H1 (cell line): ENCODE results near the gene ZNF318. TPM values are rescaled to one million over a fixed set of nuclear protein-coding genes. Genes with fewer than 3 reads are reported as not detected.

Experiments used
- CTCF ChIA-PET: fragments of 300-600 bp; sonication (Branson Sonifier 250); formaldehyde crosslinking; loops from one replicate; lab custom pipeline; 2021; ENCODE audit not compliant: partially characterized antibody; lab: Charles Lee
- POLR2A ChIA-PET: fragments of 300-600 bp; sonication (Branson Sonifier 250); formaldehyde crosslinking; loops from one replicate; lab custom pipeline; 2021; ENCODE audit warnings: inconsistent platforms; ENCODE audit not compliant: partially characterized antibody; lab: Charles Lee
- DNase-seq, 2 experiments: peaks; one replicate each; pipeline versions ENCODE4 v3.0.0 to v3.0.0-alpha.2; 2010 to 2022; ENCODE audit warnings: low spot score in 2 of 2, low read depth in 1 of 2, mixed read lengths in 1 of 2
- FAIRE-seq: peaks from 2 replicates; lab custom pipeline; 2011; peaks lifted over from hg19 to GRCh38; lab: Jason Lieb, UNC
- H2AFZ ChIP-seq: 2 replicates; pipeline ENCODE4 v1.8.1; 2012; ENCODE audit warnings: low read length, inconsistent platforms
- H2AK5ac ChIP-seq: 2 replicates; pipeline ENCODE4 v1.6.1; 2013; ENCODE audit warnings: low read depth, low read length
- H2BK120ac ChIP-seq: replicated peaks from 2 replicates; pipeline ENCODE3; 2013; ENCODE audit warnings: low read depth, low read length, inconsistent platforms
- H2BK12ac ChIP-seq: 2 replicates; pipeline ENCODE4 v1.6.1; 2013; ENCODE audit warnings: low read depth, low read length
- H2BK15ac ChIP-seq: 2 replicates; pipeline ENCODE4 v1.6.1; 2013; ENCODE audit warnings: low read length
- H2BK20ac ChIP-seq: 2 replicates; pipeline ENCODE4 v1.6.1; 2013; ENCODE audit warnings: low read length
- H2BK5ac ChIP-seq: 2 replicates; pipeline ENCODE4 v1.6.1; 2013; ENCODE audit warnings: low read depth, low read length
- H3K14ac ChIP-seq: 2 replicates; pipeline ENCODE4 v1.6.1; 2013; ENCODE audit warnings: inconsistent platforms; ENCODE audit not compliant: insufficient read length
- H3K18ac ChIP-seq: 2 replicates; pipeline ENCODE4 v1.6.1; 2013; ENCODE audit warnings: low read length; ENCODE audit errors: extremely low read depth
- H3K23ac ChIP-seq: 2 replicates; pipeline ENCODE4 v1.6.1; 2013; ENCODE audit warnings: inconsistent platforms; ENCODE audit not compliant: insufficient read length
- H3K23me2 ChIP-seq: 2 replicates; pipeline ENCODE4 v1.6.1; 2013; ENCODE audit warnings: low read depth, low read length
- H3K27ac ChIP-seq: 2 replicates; pipeline ENCODE4 v1.6.1; 2011; ENCODE audit warnings: low read depth, low read length, inconsistent platforms
- H3K27me3 ChIP-seq, 4 experiments: replicated peaks in 1 of 4; 1 replicate in 1 of 4; 2 replicates in 3 of 4; pipeline versions ENCODE4 v1.6.1 to v1.8.1; 2011 to 2013; ENCODE audit warnings: low read length in 3 of 4, mild to moderate bottlenecking in 3 of 4, inconsistent platforms in 2 of 4, mixed read lengths in 2 of 4, moderate library complexity in 1 of 4; ENCODE audit not compliant: control insufficient read depth in 3 of 4, insufficient read depth in 3 of 4; ENCODE audit errors: extremely low read depth in 1 of 4
- H3K36me3 ChIP-seq, 4 experiments: 2 replicates each; pipeline versions ENCODE4 v1.6.1 to v1.8.1; 2011 to 2013; ENCODE audit warnings: mild to moderate bottlenecking in 4 of 4, low read length in 3 of 4, moderate library complexity in 2 of 4, control low read depth in 1 of 4, inconsistent platforms in 1 of 4; ENCODE audit not compliant: insufficient read depth in 4 of 4, control insufficient read depth in 2 of 4
- H3K4ac ChIP-seq: replicated peaks from 2 replicates; pipeline ENCODE3; 2013; ENCODE audit warnings: low read length, low read depth, mixed read lengths, inconsistent platforms; ENCODE audit not compliant: insufficient read length
- H3K4me1 ChIP-seq, 4 experiments: replicated peaks in 1 of 4; 1 replicate in 1 of 4; 2 replicates in 3 of 4; pipeline versions ENCODE4 v1.6.1 to v1.8.1; 2011 to 2013; ENCODE audit warnings: low read length in 3 of 4, inconsistent platforms in 2 of 4, mixed read lengths in 1 of 4; ENCODE audit not compliant: insufficient read depth in 4 of 4, control insufficient read depth in 3 of 4
- H3K4me2 ChIP-seq, 2 experiments: 2 replicates each; pipeline versions ENCODE4 v1.6.1 to v1.8.1; 2011 to 2013; ENCODE audit warnings: low read depth in 2 of 2, low read length in 2 of 2, control low read depth in 1 of 2, inconsistent platforms in 1 of 2, mild to moderate bottlenecking in 1 of 2; ENCODE audit not compliant: insufficient read depth in 1 of 2
- H3K4me3 ChIP-seq, 4 experiments: fragments of 200-600, 300-600 bp in 1 of 4; sonication (generic), shearing (Covaris generic), sonication (Bioruptor Twin) in 1 of 4; 2 replicates each; pipeline versions ENCODE4 v1.5.1 to v1.8.1; 2011 to 2016; ENCODE audit warnings: low read length in 4 of 4, low read depth in 3 of 4, control low read depth in 2 of 4, inconsistent platforms in 2 of 4, mild to moderate bottlenecking in 2 of 4, mixed read lengths in 1 of 4, moderate library complexity in 1 of 4; ENCODE audit not compliant: insufficient read depth in 2 of 4; ENCODE audit errors: extremely low read depth in 1 of 4
- H3K56ac ChIP-seq: replicated peaks from 2 replicates; pipeline ENCODE3; 2013; ENCODE audit warnings: low read depth, mild to moderate bottlenecking, mixed read lengths, low read length, inconsistent platforms; ENCODE audit not compliant: insufficient read length
- H3K79me1 ChIP-seq: 2 replicates; pipeline ENCODE4 v1.6.1; 2013; ENCODE audit warnings: low read depth, low read length, control low read depth
- H3K79me2 ChIP-seq, 2 experiments: 2 replicates each; pipeline versions ENCODE4 v1.6.1 to v1.8.1; 2012 to 2013; ENCODE audit warnings: low read length in 2 of 2, mild to moderate bottlenecking in 2 of 2, inconsistent platforms in 1 of 2; ENCODE audit not compliant: insufficient read depth in 2 of 2, control insufficient read depth in 1 of 2
- H3K9ac ChIP-seq, 4 experiments: replicated peaks in 1 of 4; 1 replicate in 1 of 4; 2 replicates in 3 of 4; pipeline versions ENCODE4 v1.6.1 to v1.8.1; 2011 to 2013; ENCODE audit warnings: low read depth in 3 of 4, low read length in 3 of 4, control low read depth in 2 of 4, mild to moderate bottlenecking in 2 of 4, moderate library complexity in 2 of 4, inconsistent platforms in 1 of 4; ENCODE audit errors: extremely low read depth in 1 of 4
- H3K9me3 ChIP-seq, 2 experiments: 2 replicates each; pipeline versions ENCODE4 v1.6.1 to v1.8.1; 2012 to 2013; ENCODE audit warnings: mild to moderate bottlenecking in 2 of 2, moderate library complexity in 2 of 2, control low read depth in 1 of 2, inconsistent platforms in 1 of 2, low read depth in 1 of 2, low read length in 1 of 2, mixed read lengths in 1 of 2; ENCODE audit not compliant: insufficient read depth in 2 of 2
- H4K20me1 ChIP-seq, 2 experiments: replicated peaks in 1 of 2; 2 replicates each; pipeline versions ENCODE3 to v1.8.1; 2011 to 2013; ENCODE audit warnings: inconsistent platforms in 2 of 2, low read length in 2 of 2, mild to moderate bottlenecking in 1 of 2; ENCODE audit not compliant: insufficient read depth in 2 of 2, control insufficient read depth in 1 of 2
- H4K5ac ChIP-seq: 2 replicates; pipeline ENCODE4 v1.6.1; 2013; ENCODE audit warnings: low read length, low read depth, mixed read lengths, inconsistent platforms; ENCODE audit not compliant: insufficient read length
- H4K8ac ChIP-seq: 2 replicates; pipeline ENCODE4 v1.8.0; 2013; ENCODE audit warnings: mild to moderate bottlenecking, moderate library complexity, low read length, inconsistent platforms; ENCODE audit not compliant: insufficient read depth; ENCODE audit errors: extremely low read depth
- H4K91ac ChIP-seq: replicated peaks from 2 replicates; pipeline ENCODE3; 2013; ENCODE audit warnings: low read length, mixed read lengths, inconsistent platforms; ENCODE audit not compliant: insufficient read length
- CTBP2 ChIP-seq: IDR thresholded peaks from 2 replicates; pipeline ENCODE4 v1.7.0; 2011; ENCODE audit warnings: borderline replicate concordance, mild to moderate bottlenecking, moderate library complexity, mixed read lengths, low read length; ENCODE audit not compliant: insufficient read depth, insufficient read length
- EZH2 ChIP-seq: fragments of 200-600 bp; sonication (generic); IDR thresholded peaks from 2 replicates; pipeline ENCODE4 v1.7.1; 2012; ENCODE audit warnings: low read depth, mild to moderate bottlenecking, moderate library complexity, low read length, inconsistent platforms; ENCODE audit not compliant: severe bottlenecking
- KDM4A ChIP-seq: IDR thresholded peaks from one replicate; pipeline ENCODE4 v1.7.1; 2012; ENCODE audit warnings: low read depth, mild to moderate bottlenecking, moderate library complexity, low read length, inconsistent platforms; ENCODE audit not compliant: severe bottlenecking
- KDM5A ChIP-seq: fragments of 200-600 bp; IDR thresholded peaks from 2 replicates; pipeline ENCODE4 v1.7.1; 2012; ENCODE audit warnings: mild to moderate bottlenecking, low read length, inconsistent platforms, mixed read lengths
- NRF1 ChIP-seq: IDR thresholded peaks from 2 replicates; pipeline ENCODE4 v1.6.1; 2011; ENCODE audit warnings: mild to moderate bottlenecking, low read depth, low read length, improper control_type of control experiment
- POU5F1 ChIP-seq: IDR thresholded peaks from 2 replicates; pipeline ENCODE4 v1.6.1; 2011; ENCODE audit warnings: low read depth, mild to moderate bottlenecking, low read length, moderate library complexity
- RAD21 ChIP-seq, 2 experiments: IDR thresholded peaks in 1 of 2; conservative IDR thresholded peaks in 1 of 2; 2 replicates each; pipeline ENCODE4 v1.6.1; 2011; ENCODE audit warnings: low read depth in 2 of 2, low read length in 2 of 2, improper control_type of control experiment in 1 of 2, inconsistent platforms in 1 of 2, mild to moderate bottlenecking in 1 of 2, moderate library complexity in 1 of 2
- RBBP5 ChIP-seq: IDR thresholded peaks from 2 replicates; pipeline ENCODE4 v1.7.1; 2012; ENCODE audit warnings: low read depth, mild to moderate bottlenecking, inconsistent platforms, low read length, moderate library complexity, borderline replicate concordance
- SIX5 ChIP-seq: IDR thresholded peaks from 2 replicates; pipeline ENCODE4 v1.6.1; 2011; ENCODE audit warnings: mild to moderate bottlenecking, low read depth, low read length
- SUZ12 ChIP-seq: fragments of 200-600 bp; sonication (generic); IDR thresholded peaks from 2 replicates; pipeline ENCODE4 v1.6.1; 2012; ENCODE audit warnings: mild to moderate bottlenecking, inconsistent platforms, low read length, moderate library complexity, mixed read lengths
- TAF1 ChIP-seq: IDR thresholded peaks from 2 replicates; pipeline ENCODE4 v1.6.1; 2011; ENCODE audit warnings: mild to moderate bottlenecking, low read depth, low read length
- TEAD4 ChIP-seq: IDR thresholded peaks from 2 replicates; pipeline ENCODE4 v1.6.1; 2012; ENCODE audit warnings: low read depth, low read length, inconsistent platforms, mixed read lengths
- WGBS, 2 experiments: shearing (Covaris generic) in 1 of 2; methylation state at CpG; one replicate each; pipeline versions ENCODE4 v1.1.6 to v1.1.7; 2013 to 2015; ENCODE audit warnings: low lambda C conversion rate in 2 of 2, mixed read lengths in 2 of 2, inconsistent platforms in 1 of 2, low coverage in 1 of 2, missing lambda C conversion rate in 1 of 2; ENCODE audit not compliant: insufficient replicate concordance in 2 of 2, insufficient coverage in 1 of 2, insufficient read length in 1 of 2; ENCODE audit errors: extremely low coverage in 1 of 2, missing lambda C conversion rate in 1 of 2; 5-methylcytosine and 5-hydroxymethylcytosine counted together
- polyA plus RNA-seq, 7 experiments: library from polyadenylated mRNA; depleted of rRNA in 3 of 7; stranded (reverse) in 5 of 7; unstranded in 2 of 7; fragments of >200 nt in 5 of 7; fragments of 200-250 nt in 2 of 7; gene quantifications; 1 replicate in 5 of 7; 2 replicates in 1 of 7; 4 replicates in 1 of 7; pipeline versions ENCODE4 v1.2.1 to v1.2.3, GENCODE V29; 2011 to 2013; ENCODE audit warnings: missing spikeins in 2 of 7, mixed read lengths in 2 of 7
- total RNA-seq: library from RNA; stranded (reverse); fragmentation: NEBNext Ultra II Directional; extraction: Animal tissue kit (Norgen Biotek cat#: 25700); gene quantifications from 2 replicates; pipeline ENCODE4 v1.2.1, GENCODE V29; 2021
- TF ChIP-seq, protein P1 (sequence below): IDR thresholded peaks from 2 replicates; pipeline ENCODE4 v1.6.1; 2012; ENCODE audit warnings: inconsistent platforms

ZNF318 gene
- total and polyA plus RNA-seq, 2 of the 8 experiments (the other 6 are each of a cell fraction or from before 2014, with no cell fraction given): 10.2 to 22.1 TPM

- H3K14ac ChIP-seq: no peak overlapping the region
- no peak overlapping the region for H4K5ac ChIP-seq
- no peak overlapping the region for H4K8ac ChIP-seq
- no peaks in the 10 kb centered on the region for H3K79me2 ChIP-seq
- H3K4me1 ChIP-seq: peaks cover 9 to 15% (median 10%) of the 10 kb centered on the region in 4 experiments
- POLR2A ChIA-PET: interaction anchor here (0.9 to 2.9 kb wide), 2 partner anchors 12 to 125 kb away, joined by 3 to 45 read pairs; partner anchors contain the start of gene SLC22A7
- no peak overlapping the region for H3K56ac ChIP-seq
- CTCF ChIA-PET: interaction anchor here (1.1 to 5.4 kb wide), 7 partner anchors 14 to 181 kb away, joined by 3 to 27 read pairs (median 5); no protein-coding TSS in a partner anchor
- no peak for FAIRE-seq
- 90% methylated on average over 2 of the region's 2 CpGs; no CpG with 5 or more reads in 1 of the 2 experiments for WGBS, 2 experiments
- no peaks in the 10 kb centered on the region for H3K79me1 ChIP-seq
- H3K4ac ChIP-seq: no peak overlapping the region
- peaks cover 0 to 3% (median 0%) of the 10 kb centered on the region in 4 experiments; a peak in 1 of 8 replicates for H3K36me3 ChIP-seq
- H4K91ac ChIP-seq: no peak overlapping the region
- no peak overlapping the region for H3K27ac ChIP-seq
- no peak overlapping the region for H2BK20ac ChIP-seq
- no peaks in the 10 kb centered on the region for H4K20me1 ChIP-seq
- no peak overlapping the region for H2BK15ac ChIP-seq
- H3K18ac ChIP-seq: no peak overlapping the region
- H2BK120ac ChIP-seq: no peak overlapping the region
- H3K9ac ChIP-seq: no peak overlapping the region
- no peak overlapping the region for H3K23ac ChIP-seq
- no peak overlapping the region for H3K4me2 ChIP-seq
- no peak for DNase-seq
- H2BK12ac ChIP-seq: no peak overlapping the region
- H2AK5ac ChIP-seq: no peak overlapping the region
- H2BK5ac ChIP-seq: no peak overlapping the region
- TF ChIP-seq TAF1 (no peak), POU5F1 (no peak), TEAD4 (no peak), RBBP5 (no peak), CTBP2 (no peak), SUZ12 (no peak), KDM5A (no peak), KDM4A (no peak), NRF1 (no peak), RAD21 (IDR thresholded peaks at IDR 0.05 in 1 of 2, conservative IDR thresholded peaks at IDR 0.05 in 1 of 2; ENCODE audit: low read depth in 2 of 2, low read length in 2 of 2) (no peak), EZH2 (no peak), SIX5 (no peak)
- TF ChIP-seq, protein P1, sequence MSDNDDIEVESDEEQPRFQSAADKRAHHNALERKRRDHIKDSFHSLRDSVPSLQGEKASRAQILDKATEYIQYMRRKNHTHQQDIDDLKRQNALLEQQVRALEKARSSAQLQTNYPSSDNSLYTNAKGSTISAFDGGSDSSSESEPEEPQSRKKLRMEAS: no peak
- no peak overlapping the region for H2AFZ ChIP-seq
- peaks cover 8% of the 10 kb centered on the region for H3K23me2 ChIP-seq
- H3K9me3 ChIP-seq: no peaks in the 10 kb centered on the region
- 0 out of 7 replicates have a peak, but pooled peaks cover 0 to 2% (median 0%) of the 10 kb centered on the region in 4 experiments for H3K27me3 ChIP-seq
- H3K4me3 ChIP-seq: no peak overlapping the region
Measured at GRCh38 chr6:43310134-43310533, 59.3 kb downstream of the ZNF318 start.
